Left forelimb (tissue), 1 donor: ENCODE measurements around the gene SRRM3.
A peak's percentile ranks its signal among the peaks of the same experiment; 100 is the strongest.
"Not testable (repeated sequence)": the region's sequence is repeated elsewhere in the genome, so short reads cannot be mapped to it uniquely, and the experiment has no call there.

Experiments
- DNase-seq: peaks from one replicate; pipeline ENCODE4 v3.0.0-alpha.2; 2018; ENCODE audit warnings: low spot score

SRRM3 gene

GRCh38 chr7:76265299-76265698 is 63.6 kb downstream of the SRRM3 start:
- no peak for DNase-seq

- peak; percentile 64 for DNase-seq
Observed at GRCh38 chr7:76267107-76267893, 65.6 kb downstream of the SRRM3 start.

- no peak for DNase-seq
Observed at GRCh38 chr7:76267894-76268183, 66.1 kb downstream of the SRRM3 start.

GRCh38 chr7:76268376-76268775 is 66.7 kb downstream of the SRRM3 start:
- no peak for DNase-seq

- no peak for DNase-seq
Observed at GRCh38 chr7:76269895-76270294, 68.2 kb downstream of the SRRM3 start.

- DNase-seq = not testable (repeated sequence)
Observed at GRCh38 chr7:76271384-76271783, 69.7 kb downstream of the SRRM3 start.

GRCh38 chr7:76272142-76272541 is 70.4 kb downstream of the SRRM3 start:
- no peak for DNase-seq

- no peak for DNase-seq
Observed at GRCh38 chr7:76272851-76273497, 71.3 kb downstream of the SRRM3 start.

- no peak for DNase-seq
Observed at GRCh38 chr7:76273503-76273902, 71.8 kb downstream of the SRRM3 start.

- no peak for DNase-seq
Observed at GRCh38 chr7:76278540-76278939, 76.8 kb downstream of the SRRM3 start.

GRCh38 chr7:76280408-76280807 is 78.7 kb downstream of the SRRM3 start:
- no peak for DNase-seq

GRCh38 chr7:76281006-76281705 is 79.5 kb downstream of the SRRM3 start:
- no peak for DNase-seq

GRCh38 chr7:76281706-76282343 is 80.1 kb downstream of the SRRM3 start:
- DNase-seq = no peak

GRCh38 chr7:76282344-76283253 is 80.9 kb downstream of the SRRM3 start:
- no peak for DNase-seq

- DNase-seq = no peak
Observed at GRCh38 chr7:76283254-76284159, 81.8 kb downstream of the SRRM3 start.

- DNase-seq = no peak
Observed at GRCh38 chr7:76285604-76286374, 84.1 kb downstream of the SRRM3 start.

GRCh38 chr7:76286842-76287403 is 85.2 kb downstream of the SRRM3 start:
- no peak for DNase-seq

- DNase-seq = not testable (repeated sequence)
Observed at GRCh38 chr7:76290847-76291350, 89.2 kb downstream of the SRRM3 start.
